HEK293 (cell line): Measurements from ENCODE around the gene NINJ1.
A peak's percentile ranks its signal among the peaks of the same experiment; 100 is the strongest.

Source experiments
- CTCF ChIA-PET: fragments of 350-600 bp; formaldehyde crosslinking; extraction: SDS; loops from one replicate; lab custom pipeline; 2021; ENCODE audit warnings: antibody characterized with exemption; lab: Yijun Ruan, JAX
- POLR2A ChIA-PET: fragments of 300-600 bp; formaldehyde crosslinking; extraction: SDS; loops from one replicate; lab custom pipeline; 2020; ENCODE audit warnings: antibody characterized with exemption, inconsistent platforms; lab: Yijun Ruan, JAX
- H3K27ac ChIP-seq: fragments of 200-500 bp; sonication (Bioruptor generic); 2 replicates; pipeline ENCODE4 v1.5.1; 2014; ENCODE audit warnings: low read depth, low read length, control low read depth, inconsistent platforms; ENCODE audit errors: extremely low read depth
- H3K36me3 ChIP-seq, 2 experiments: fragments of 200-500 bp in 1 of 2; sonication (Bioruptor generic) in 1 of 2; 1 replicate in 1 of 2; 2 replicates in 1 of 2; pipeline ENCODE4 v1.5.1; 2014 to 2017; ENCODE audit warnings: inconsistent platforms in 2 of 2, low read length in 2 of 2; ENCODE audit not compliant: control insufficient read depth in 2 of 2, insufficient read depth in 1 of 2
- H3K4me1 ChIP-seq: fragments of 200-500 bp; sonication (Bioruptor generic); 2 replicates; pipeline ENCODE4 v1.5.1; 2014; ENCODE audit warnings: mild to moderate bottlenecking, low read length, inconsistent platforms; ENCODE audit not compliant: control insufficient read depth, insufficient read depth
- H3K4me3 ChIP-seq: 2 replicates; pipeline ENCODE4 v1.5.1; 2011; ENCODE audit warnings: low read depth, mild to moderate bottlenecking, control low read depth, low read length, moderate library complexity
- H3K9me3 ChIP-seq: fragments of 200-500 bp; sonication (Bioruptor generic); 2 replicates; pipeline ENCODE4 v1.5.1; 2014; ENCODE audit warnings: low read depth, low read length, inconsistent platforms; ENCODE audit not compliant: control insufficient read depth, insufficient read depth
- BCL11B ChIP-seq: fragments of 450-650 bp; formaldehyde crosslinking; IDR thresholded peaks from 2 replicates; pipeline ENCODE4 v1.5.1; 2016; ENCODE audit warnings: low read depth, missing biosample characterization, missing genetic modification characterization
- KLF7 ChIP-seq: fragments of 450-650 bp; formaldehyde crosslinking; IDR thresholded peaks from 2 replicates; pipeline ENCODE4 v1.5.1; 2016; ENCODE audit warnings: missing biosample characterization, missing genetic modification characterization, borderline replicate concordance
- PRDM4 ChIP-seq: fragments of 450-650 bp; formaldehyde crosslinking; IDR thresholded peaks from 2 replicates; pipeline ENCODE4 v1.5.1; 2017; ENCODE audit warnings: missing biosample characterization, missing genetic modification characterization
- RBAK ChIP-seq: fragments of 450-650 bp; formaldehyde crosslinking; IDR thresholded peaks from 2 replicates; pipeline ENCODE4 v1.5.1; 2016; ENCODE audit warnings: missing biosample characterization, missing genetic modification characterization
- SCRT1 ChIP-seq: fragments of 450-650 bp; formaldehyde crosslinking; IDR thresholded peaks from 2 replicates; pipeline ENCODE4 v1.5.1; 2016; ENCODE audit warnings: missing biosample characterization, missing genetic modification characterization, borderline replicate concordance
- SCRT2 ChIP-seq: fragments of 450-650 bp; formaldehyde crosslinking; IDR thresholded peaks from 2 replicates; pipeline ENCODE4 v1.5.1; 2016; ENCODE audit warnings: missing biosample characterization, missing genetic modification characterization
- ZBTB1 ChIP-seq: fragments of 450-650 bp; formaldehyde crosslinking; IDR thresholded peaks from 2 replicates; pipeline ENCODE4 v1.5.1; 2016; ENCODE audit warnings: missing biosample characterization, missing genetic modification characterization
- ZFP69B ChIP-seq: fragments of 450-650 bp; formaldehyde crosslinking; IDR thresholded peaks from 2 replicates; pipeline ENCODE4 v1.5.1; 2016; ENCODE audit warnings: missing biosample characterization, missing genetic modification characterization
- ZNF148 ChIP-seq: fragments of 450-650 bp; formaldehyde crosslinking; IDR thresholded peaks from 2 replicates; pipeline ENCODE4 v1.5.0; 2017; ENCODE audit warnings: missing biosample characterization, missing genetic modification characterization, borderline replicate concordance
- ZNF239 ChIP-seq: fragments of 450-650 bp; formaldehyde crosslinking; IDR thresholded peaks from 2 replicates; pipeline ENCODE4 v1.5.1; 2016; ENCODE audit warnings: missing biosample characterization, missing genetic modification characterization
- ZNF274 ChIP-seq, 2 experiments: fragments of 200-500 bp in 1 of 2; fragments of 450-650 bp in 1 of 2; sonication (Bioruptor generic) in 1 of 2; formaldehyde crosslinking in 1 of 2; IDR thresholded peaks; 2 replicates each; pipeline versions ENCODE4 v1.5.1 to v1.6.1; 2014 to 2016; ENCODE audit warnings: borderline replicate concordance in 1 of 2, inconsistent platforms in 1 of 2, low read length in 1 of 2, missing biosample characterization in 1 of 2, missing genetic modification characterization in 1 of 2
- ZNF354C ChIP-seq: fragments of 450-650 bp; formaldehyde crosslinking; IDR thresholded peaks from 2 replicates; pipeline ENCODE4 v1.5.1; 2016; ENCODE audit warnings: missing biosample characterization, missing genetic modification characterization, low read depth, borderline replicate concordance
- ZNF404 ChIP-seq: fragments of 450-650 bp; formaldehyde crosslinking; IDR thresholded peaks from 2 replicates; pipeline ENCODE4 v1.5.1; 2017; ENCODE audit warnings: missing biosample characterization, missing genetic modification characterization
- ZNF423 ChIP-seq: fragments of 450-650 bp; formaldehyde crosslinking; IDR thresholded peaks from 2 replicates; pipeline ENCODE4 v1.5.1; 2016; ENCODE audit warnings: missing biosample characterization, missing genetic modification characterization
- ZNF548 ChIP-seq: fragments of 450-650 bp; formaldehyde crosslinking; IDR thresholded peaks from 2 replicates; pipeline ENCODE4 v1.5.1; 2016; ENCODE audit warnings: missing biosample characterization, missing genetic modification characterization
- ZNF626 ChIP-seq: fragments of 450-650 bp; sonication (Bioruptor Pico); formaldehyde crosslinking; IDR thresholded peaks from 2 replicates; pipeline ENCODE4 v1.5.1; 2018; ENCODE audit warnings: missing biosample characterization, missing genetic modification characterization, inconsistent platforms
- ZNF707 ChIP-seq: fragments of 450-650 bp; formaldehyde crosslinking; IDR thresholded peaks from 2 replicates; pipeline ENCODE4 v1.5.1; 2016; ENCODE audit warnings: missing biosample characterization, missing genetic modification characterization
- ZXDB ChIP-seq: fragments of 450-650 bp; formaldehyde crosslinking; IDR thresholded peaks from 2 replicates; pipeline ENCODE4 v1.5.1; 2016; ENCODE audit warnings: missing biosample characterization, missing genetic modification characterization
- TF ChIP-seq, protein P1 (sequence below): fragments of 450-650 bp; formaldehyde crosslinking; IDR thresholded peaks from 2 replicates; pipeline ENCODE4 v1.5.1; 2016; ENCODE audit warnings: missing biosample characterization, missing genetic modification characterization, borderline replicate concordance
- TF ChIP-seq, protein P2 (sequence below): fragments of 450-650 bp; formaldehyde crosslinking; IDR thresholded peaks from 2 replicates; pipeline ENCODE4 v1.5.1; 2017; ENCODE audit warnings: missing biosample characterization, missing genetic modification characterization
- TF ChIP-seq, protein P3 (sequence below): fragments of 450-650 bp; formaldehyde crosslinking; IDR thresholded peaks from 2 replicates; pipeline ENCODE4 v1.5.1; 2017; ENCODE audit warnings: missing biosample characterization, missing genetic modification characterization

NINJ1 gene

DNA sequence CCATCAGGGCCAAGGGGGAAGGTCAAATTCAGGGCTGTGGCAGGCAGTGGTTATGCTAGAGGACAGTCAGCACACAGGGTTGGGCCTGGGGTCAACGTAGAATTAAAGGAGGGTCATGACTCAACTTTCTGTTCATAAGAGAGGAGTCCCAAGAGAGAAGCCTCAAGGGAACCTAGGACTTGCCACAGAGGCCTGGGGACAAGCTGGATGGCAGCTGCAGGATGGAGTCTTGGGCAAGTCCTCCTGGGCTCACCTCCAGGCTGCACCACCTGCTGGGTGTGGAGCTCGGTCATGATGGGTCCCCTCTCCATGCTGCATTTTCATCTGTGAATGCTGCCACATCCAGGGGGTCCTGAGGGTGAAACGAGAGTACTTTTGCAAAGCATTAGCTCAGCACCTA lies 40.9 kb upstream of the NINJ1 start (continued):
- TF ChIP-seq, protein P1, sequence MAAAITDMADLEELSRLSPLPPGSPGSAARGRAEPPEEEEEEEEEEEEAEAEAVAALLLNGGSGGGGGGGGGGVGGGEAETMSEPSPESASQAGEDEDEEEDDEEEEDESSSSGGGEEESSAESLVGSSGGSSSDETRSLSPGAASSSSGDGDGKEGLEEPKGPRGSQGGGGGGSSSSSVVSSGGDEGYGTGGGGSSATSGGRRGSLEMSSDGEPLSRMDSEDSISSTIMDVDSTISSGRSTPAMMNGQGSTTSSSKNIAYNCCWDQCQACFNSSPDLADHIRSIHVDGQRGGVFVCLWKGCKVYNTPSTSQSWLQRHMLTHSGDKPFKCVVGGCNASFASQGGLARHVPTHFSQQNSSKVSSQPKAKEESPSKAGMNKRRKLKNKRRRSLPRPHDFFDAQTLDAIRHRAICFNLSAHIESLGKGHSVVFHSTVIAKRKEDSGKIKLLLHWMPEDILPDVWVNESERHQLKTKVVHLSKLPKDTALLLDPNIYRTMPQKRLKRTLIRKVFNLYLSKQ (tag by site-specific recombination): no peak
- TF ChIP-seq ZNF423: no peak

DNA sequence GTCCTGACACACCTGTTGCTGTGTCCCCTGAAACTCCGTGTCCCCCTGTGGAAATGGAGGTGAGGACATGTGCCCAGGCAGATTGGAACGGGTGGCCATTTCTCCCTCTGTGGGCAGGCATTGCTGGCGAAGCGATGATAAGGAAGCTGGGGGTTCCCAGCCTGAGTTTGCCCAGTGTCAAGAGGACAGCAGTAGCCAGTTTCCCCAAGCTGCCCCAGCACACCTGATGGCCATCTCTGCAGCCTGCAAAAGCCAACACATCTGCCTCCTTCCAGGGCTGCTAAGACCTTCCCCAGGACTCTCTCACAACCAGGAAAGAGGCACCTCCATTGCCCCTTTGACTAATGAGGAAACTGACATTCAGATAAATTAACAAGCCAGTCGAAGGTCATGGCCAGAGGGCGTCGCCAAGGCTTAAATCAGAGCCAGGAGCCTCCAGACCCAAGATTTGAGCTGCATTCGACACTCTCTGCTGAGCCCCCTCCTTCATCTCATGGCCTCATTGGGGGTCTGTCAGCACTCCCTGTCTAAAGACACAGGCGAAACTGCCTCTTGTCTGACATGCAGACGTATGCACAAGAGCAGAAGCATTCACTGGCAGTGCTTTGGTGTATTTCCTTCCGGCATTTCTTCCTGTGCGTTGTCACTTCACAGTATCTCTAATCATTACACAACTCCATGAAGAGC lies 39.5 kb upstream of the NINJ1 start:
- Histone ChIP-seq H3K4me3 (no peak overlapping the region), H3K4me1 (no peaks in the 10 kb centered on the region), H3K9me3 (no peaks in the 10 kb centered on the region), H3K36me3 (no peaks in the 10 kb centered on the region), H3K27ac (no peak overlapping the region)
- CTCF ChIA-PET: interaction anchor here (0.7 kb wide), 2 partner anchors 47 to 206 kb away, joined by 3 to 4 read pairs; no protein-coding TSS in a partner anchor
- TF ChIP-seq SCRT2 (tag by site-specific recombination) (peak; percentile 67), ZNF354C (no peak), SCRT1 (tag by site-specific recombination) (0 out of 2 replicates have a peak, but pooled peaks have one; percentile 10)
- POLR2A ChIA-PET: no interaction called here

DNA sequence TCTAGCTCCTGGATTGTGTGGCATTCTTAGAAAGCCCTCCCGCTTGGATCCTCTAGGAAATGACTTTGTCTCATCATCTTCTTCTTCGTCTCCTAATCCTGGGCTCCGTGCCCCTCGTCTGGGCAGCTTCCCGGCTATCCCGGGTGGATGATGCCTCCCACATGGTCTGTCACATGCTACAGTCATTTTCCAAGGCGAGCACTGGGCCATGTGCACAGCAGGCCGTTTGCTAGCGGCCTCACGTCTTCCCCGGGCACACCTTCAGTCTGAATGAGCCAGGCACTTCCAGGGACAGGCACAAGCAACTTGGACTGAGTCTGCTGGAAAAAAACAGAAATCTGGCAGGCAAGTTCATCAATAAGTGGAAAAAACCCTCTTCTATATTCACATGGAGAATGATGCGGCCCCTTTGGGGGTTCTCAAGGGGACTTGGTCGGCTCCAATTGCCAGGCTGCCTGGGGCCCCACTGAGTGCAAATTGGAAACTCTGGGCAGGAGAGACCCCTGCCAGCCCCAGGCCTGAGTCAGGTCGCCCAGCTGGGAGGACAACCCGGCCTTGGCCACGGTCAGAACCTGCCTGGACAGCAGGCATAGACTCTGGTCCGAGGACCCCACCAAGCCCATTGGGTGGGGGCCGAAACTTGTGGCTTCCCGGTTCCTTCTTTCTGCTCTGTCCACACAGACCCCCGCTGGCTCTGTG lies 38.8 kb upstream of the NINJ1 start:
- ChIA-PET POLR2A (no interaction called here), CTCF (interaction anchor here (0.7 kb wide), 2 partner anchors 48 to 207 kb away, joined by 3 to 4 read pairs; no protein-coding TSS in a partner anchor)
- Histone ChIP-seq H3K4me1 (no peaks in the 10 kb centered on the region), H3K4me3 (no peak overlapping the region), H3K36me3 (no peaks in the 10 kb centered on the region), H3K9me3 (no peaks in the 10 kb centered on the region), H3K27ac (no peak overlapping the region)
- TF ChIP-seq ZNF626 (tag by site-specific recombination) (no peak), ZXDB (no peak), ZNF239 (tag by site-specific recombination) (no peak), BCL11B (tag by site-specific recombination) (no peak), ZNF274 (IDR thresholded peaks at IDR 0.05; ENCODE audit: low read length) (no peak), ZNF274 (tag by site-specific recombination; IDR thresholded peaks at IDR 0.05; ENCODE audit: borderline replicate concordance) (no peak), ZNF404 (tag by site-specific recombination) (no peak), RBAK (tag by site-specific recombination) (no peak), PRDM4 (no peak), KLF7 (no peak), ZBTB1 (tag by site-specific recombination) (no peak), ZFP69B (tag by site-specific recombination) (no peak), ZNF148 (tag by site-specific recombination) (no peak), ZNF548 (tag by site-specific recombination) (no peak), ZNF707 (tag by site-specific recombination) (no peak)
- TF ChIP-seq, protein P2, sequence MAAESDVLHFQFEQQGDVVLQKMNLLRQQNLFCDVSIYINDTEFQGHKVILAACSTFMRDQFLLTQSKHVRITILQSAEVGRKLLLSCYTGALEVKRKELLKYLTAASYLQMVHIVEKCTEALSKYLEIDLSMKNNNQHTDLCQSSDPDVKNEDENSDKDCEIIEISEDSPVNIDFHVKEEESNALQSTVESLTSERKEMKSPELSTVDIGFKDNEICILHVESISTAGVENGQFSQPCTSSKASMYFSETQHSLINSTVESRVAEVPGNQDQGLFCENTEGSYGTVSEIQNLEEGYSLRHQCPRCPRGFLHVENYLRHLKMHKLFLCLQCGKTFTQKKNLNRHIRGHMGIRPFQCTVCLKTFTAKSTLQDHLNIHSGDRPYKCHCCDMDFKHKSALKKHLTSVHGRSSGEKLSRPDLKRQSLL (tag by site-specific recombination): no peak
- TF ChIP-seq, protein P3, sequence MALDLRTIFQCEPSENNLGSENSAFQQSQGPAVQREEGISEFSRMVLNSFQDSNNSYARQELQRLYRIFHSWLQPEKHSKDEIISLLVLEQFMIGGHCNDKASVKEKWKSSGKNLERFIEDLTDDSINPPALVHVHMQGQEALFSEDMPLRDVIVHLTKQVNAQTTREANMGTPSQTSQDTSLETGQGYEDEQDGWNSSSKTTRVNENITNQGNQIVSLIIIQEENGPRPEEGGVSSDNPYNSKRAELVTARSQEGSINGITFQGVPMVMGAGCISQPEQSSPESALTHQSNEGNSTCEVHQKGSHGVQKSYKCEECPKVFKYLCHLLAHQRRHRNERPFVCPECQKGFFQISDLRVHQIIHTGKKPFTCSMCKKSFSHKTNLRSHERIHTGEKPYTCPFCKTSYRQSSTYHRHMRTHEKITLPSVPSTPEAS: no peak
